T-helper 1 cell treated with Interleukin-12 subunit alpha and Interleukin-12 subunit beta and Interleukin-4 antibody, amounts not matched to agents 30 μg/mL and 1 μg/mL, for 36 hours (primary cell): ENCODE results near the gene CDCA4.
"Not testable (repeated sequence)": the region's sequence is repeated elsewhere in the genome, so short reads cannot be mapped to it uniquely, and the experiment has no call there.

Experiments used
- H3K27ac Mint-ChIP-seq: one replicate; pipeline ENCODE4 v1.8.0; 2021; ENCODE audit warnings: mild to moderate bottlenecking, mixed read lengths
- H3K27me3 Mint-ChIP-seq: one replicate; pipeline ENCODE4 v1.8.0; 2021; ENCODE audit warnings: low read depth, mixed read lengths
- H3K36me3 Mint-ChIP-seq: one replicate; pipeline ENCODE4 v1.8.0; 2021; ENCODE audit warnings: low read depth, mixed read lengths
- H3K4me1 Mint-ChIP-seq: one replicate; pipeline ENCODE4 v1.8.0; 2021; ENCODE audit warnings: low read depth, mixed read lengths
- H3K4me3 Mint-ChIP-seq: one replicate; pipeline ENCODE4 v1.8.0; 2021; ENCODE audit warnings: mild to moderate bottlenecking, moderate library complexity, mixed read lengths
- H3K9me3 Mint-ChIP-seq: one replicate; pipeline ENCODE4 v1.8.0; 2021; ENCODE audit warnings: mixed read lengths

Gene CDCA4

GRCh38 chr14:105020815-105021655 lies at the start of gene CDCA4:
TSS of gene CDCA4 (minus strand) at chr14:105021083. CDS start at chr14:105011929, 9,154 bp downstream.
- H3K4me1 Mint-ChIP-seq, result peaks cover 45% of the 10 kb centered on the region
- no peaks in the 10 kb centered on the region for H3K9me3 Mint-ChIP-seq
- H3K27ac Mint-ChIP-seq, result peak within 1 kb of the TSS; percentile 89
- peak within 1 kb of the TSS; percentile 92 for H3K4me3 Mint-ChIP-seq
- no peaks in the 10 kb centered on the region for H3K27me3 Mint-ChIP-seq
- peaks cover 22% of the 10 kb centered on the region for H3K36me3 Mint-ChIP-seq

- peaks cover 31% of the 10 kb centered on the region for H3K4me1 Mint-ChIP-seq
- no peaks in the 10 kb centered on the region for H3K36me3 Mint-ChIP-seq
- peaks cover 10% of the 10 kb centered on the region for H3K27me3 Mint-ChIP-seq
- no peaks in the 10 kb centered on the region for H3K9me3 Mint-ChIP-seq
- H3K27ac Mint-ChIP-seq, result peak overlapping the region; percentile 66
- H3K4me3 Mint-ChIP-seq, result no peak overlapping the region
These were observed 49.2 kb upstream of the CDCA4 start for GRCh38 chr14:105069871-105070759.

GRCh38 chr14:105069522-105069870 lies 48.6 kb upstream of the CDCA4 start:
- Mint-ChIP-seq H3K27me3 (peaks cover 10% of the 10 kb centered on the region), H3K4me1 (peaks cover 34% of the 10 kb centered on the region), H3K36me3 (peaks cover 3% of the 10 kb centered on the region), H3K9me3 (no peaks in the 10 kb centered on the region), H3K4me3 (no peak overlapping the region), H3K27ac (peak overlapping the region; percentile 66)

GRCh38 chr14:105068818-105069217 lies 47.9 kb upstream of the CDCA4 start:
- Mint-ChIP-seq H3K36me3 (peaks cover 6% of the 10 kb centered on the region), H3K4me3 (no peak overlapping the region), H3K27me3 (peaks cover 10% of the 10 kb centered on the region), H3K27ac (no peak overlapping the region), H3K4me1 (peaks cover 40% of the 10 kb centered on the region), H3K9me3 (no peaks in the 10 kb centered on the region)

- Mint-ChIP-seq H3K27me3 (peaks cover 10% of the 10 kb centered on the region), H3K9me3 (no peaks in the 10 kb centered on the region), H3K4me1 (peaks cover 43% of the 10 kb centered on the region), H3K4me3 (no peak overlapping the region), H3K27ac (no peak overlapping the region), H3K36me3 (peaks cover 6% of the 10 kb centered on the region)
These were observed 47.1 kb upstream of the CDCA4 start for GRCh38 chr14:105067969-105068301.

GRCh38 chr14:105067140-105067968 lies 46.5 kb upstream of the CDCA4 start:
- H3K36me3 Mint-ChIP-seq, result peaks cover 7% of the 10 kb centered on the region
- peaks cover 46% of the 10 kb centered on the region for H3K4me1 Mint-ChIP-seq
- peak overlapping the region; percentile 73 for H3K27ac Mint-ChIP-seq
- no peaks in the 10 kb centered on the region for H3K9me3 Mint-ChIP-seq
- peaks cover 10% of the 10 kb centered on the region for H3K27me3 Mint-ChIP-seq
- H3K4me3 Mint-ChIP-seq, result peak overlapping the region; percentile 14

- peak overlapping the region; percentile 89 for H3K27ac Mint-ChIP-seq
- H3K36me3 Mint-ChIP-seq, result peaks cover 12% of the 10 kb centered on the region
- no peaks in the 10 kb centered on the region for H3K9me3 Mint-ChIP-seq
- peaks cover 50% of the 10 kb centered on the region for H3K4me1 Mint-ChIP-seq
- peaks cover 2% of the 10 kb centered on the region for H3K27me3 Mint-ChIP-seq
- H3K4me3 Mint-ChIP-seq, result peak overlapping the region; percentile 82
These were observed 45.6 kb upstream of the CDCA4 start for GRCh38 chr14:105066240-105067071.

- Mint-ChIP-seq H3K4me1 (peaks cover 49% of the 10 kb centered on the region), H3K27me3 (no peaks in the 10 kb centered on the region), H3K27ac (peak within 1 kb of the TSS; percentile 89), H3K9me3 (no peaks in the 10 kb centered on the region), H3K4me3 (peak within 1 kb of the TSS; percentile 82), H3K36me3 (peaks cover 12% of the 10 kb centered on the region)
These were observed 44.7 kb upstream of the CDCA4 start, which contains the start of gene GPR132 for GRCh38 chr14:105065280-105066228. TSS of gene GPR132 (minus strand) at chr14:105065430. CDS start at chr14:105055420, 10,010 bp downstream.

GRCh38 chr14:105064721-105065143 lies 43.8 kb upstream of the CDCA4 start:
- Mint-ChIP-seq H3K27me3 (no peaks in the 10 kb centered on the region), H3K4me1 (peaks cover 47% of the 10 kb centered on the region), H3K9me3 (no peaks in the 10 kb centered on the region), H3K36me3 (peaks cover 12% of the 10 kb centered on the region), H3K27ac (peak overlapping the region; percentile 89), H3K4me3 (peak overlapping the region; percentile 82)

GRCh38 chr14:105064001-105064400 lies 43.1 kb upstream of the CDCA4 start:
- H3K9me3 Mint-ChIP-seq, result no peaks in the 10 kb centered on the region
- H3K4me1 Mint-ChIP-seq, result peaks cover 50% of the 10 kb centered on the region

GRCh38 chr14:105063506-105063905 lies 42.6 kb upstream of the CDCA4 start:
- Mint-ChIP-seq H3K27ac (peak overlapping the region; percentile 89), H3K4me1 (peaks cover 48% of the 10 kb centered on the region), H3K36me3 (peaks cover 15% of the 10 kb centered on the region), H3K4me3 (peak overlapping the region; percentile 82)
- H3K9me3 Mint-ChIP-seq, H3K27me3 Mint-ChIP-seq: not testable (repeated sequence)

More at GRCh38 chr14:105064001-105064400, 43.1 kb upstream of the CDCA4 start:
- Mint-ChIP-seq H3K4me3 (peak overlapping the region; percentile 82), H3K27ac (peak overlapping the region; percentile 89), H3K27me3 (no peaks in the 10 kb centered on the region), H3K36me3 (peaks cover 15% of the 10 kb centered on the region)

- Mint-ChIP-seq H3K4me1 (peaks cover 51% of the 10 kb centered on the region), H3K4me3 (peak overlapping the region; percentile 82), H3K27ac (peak overlapping the region; percentile 81), H3K9me3 (no peaks in the 10 kb centered on the region), H3K27me3 (no peaks in the 10 kb centered on the region), H3K36me3 (peaks cover 17% of the 10 kb centered on the region)
These were observed 42.2 kb upstream of the CDCA4 start for GRCh38 chr14:105063056-105063455.
